IMR-90 (cell line): ENCODE results near the gene PRAMEF5. TPM values are rescaled to one million over a fixed set of nuclear protein-coding genes. Genes with fewer than 3 reads are reported as not detected.
"Not testable (repeated sequence)": the region's sequence is repeated elsewhere in the genome, so short reads cannot be mapped to it uniquely, and the experiment has no call there.

Experiments
- ATAC-seq: fragments of 200-7000 bp; cut with Tn5 transposase; 2 replicates; pipeline ENCODE4 v1.9.1; 2020; ENCODE audit warnings: low read depth, mild to moderate bottlenecking, moderate library complexity
- BruUV-seq: library from RNA; stranded (reverse); fragments of 400-500 nt; replicated peaks from 2 replicates; lab custom pipeline; 2021; lab: Mats Ljungman, UMichigan
- CTCF ChIA-PET: fragments of 300-600 bp; formaldehyde crosslinking; extraction: SDS; loops from one replicate; lab custom pipeline; 2021; ENCODE audit warnings: antibody characterized with exemption; lab: Yijun Ruan, JAX
- POLR2A ChIA-PET: fragments of 300-600 bp; sonication (Branson Sonifier 250); formaldehyde crosslinking; loops from one replicate; lab custom pipeline; 2022; ENCODE audit warnings: antibody characterized with exemption; ENCODE audit not compliant: unreplicated experiment; lab: Charles Lee
- DNase-seq: peaks from one replicate; pipeline ENCODE4 v3.0.0; 2013
- H2AFZ ChIP-seq: replicated peaks from 2 replicates; pipeline ENCODE3; 2013; ENCODE audit warnings: low read length, mild to moderate bottlenecking; ENCODE audit not compliant: poor library complexity
- H2AK5ac ChIP-seq: 2 replicates; pipeline ENCODE4 v1.6.1; 2013; ENCODE audit warnings: low read depth, low read length, inconsistent platforms
- H2AK9ac ChIP-seq: replicated peaks from 2 replicates; pipeline ENCODE3; 2013; ENCODE audit warnings: mild to moderate bottlenecking, low read depth, low read length, moderate library complexity; ENCODE audit not compliant: poor library complexity
- H2BK120ac ChIP-seq: 2 replicates; pipeline ENCODE4 v1.6.1; 2013; ENCODE audit warnings: low read depth, low read length, inconsistent platforms
- H2BK15ac ChIP-seq: 3 replicates; pipeline ENCODE4 v1.6.1; 2013; ENCODE audit warnings: low read depth, low read length, inconsistent platforms
- H2BK20ac ChIP-seq: 2 replicates; pipeline ENCODE4 v1.6.1; 2013; ENCODE audit warnings: low read depth, mild to moderate bottlenecking, inconsistent platforms, low read length, moderate library complexity
- H2BK5ac ChIP-seq: 2 replicates; pipeline ENCODE4 v1.6.1; 2013; ENCODE audit warnings: mild to moderate bottlenecking, low read depth, low read length, inconsistent platforms; ENCODE audit not compliant: poor library complexity, severe bottlenecking
- H3K14ac ChIP-seq: replicated peaks from 2 replicates; pipeline ENCODE4 v1.6.1; 2013; ENCODE audit warnings: low read depth, low read length, inconsistent platforms
- H3K18ac ChIP-seq: 2 replicates; pipeline ENCODE4 v1.6.1; 2013; ENCODE audit warnings: low read depth, low read length, control low read depth
- H3K23ac ChIP-seq: 2 replicates; pipeline ENCODE4 v1.6.1; 2013; ENCODE audit warnings: low read depth, low read length, inconsistent platforms
- H3K27ac ChIP-seq: 2 replicates; pipeline ENCODE4 v1.5.1; 2013; ENCODE audit warnings: mild to moderate bottlenecking, control low read depth, low read length; ENCODE audit not compliant: insufficient read depth
- H3K27me3 ChIP-seq: 2 replicates; pipeline ENCODE4 v1.6.1; 2013; ENCODE audit warnings: low read length; ENCODE audit not compliant: control insufficient read depth, insufficient read depth
- H3K36me3 ChIP-seq: 2 replicates; pipeline ENCODE4 v1.6.1; 2013; ENCODE audit warnings: low read length, mixed read lengths; ENCODE audit not compliant: control insufficient read depth, insufficient read depth
- H3K4ac ChIP-seq: 2 replicates; pipeline ENCODE4 v1.6.1; 2013; ENCODE audit warnings: low read depth, low read length, inconsistent platforms
- H3K4me1 ChIP-seq: 2 replicates; pipeline ENCODE4 v1.6.1; 2013; ENCODE audit warnings: low read length, mixed read lengths; ENCODE audit not compliant: control insufficient read depth, insufficient read depth
- H3K4me2 ChIP-seq: 2 replicates; pipeline ENCODE4 v1.6.1; 2013; ENCODE audit warnings: low read depth, mild to moderate bottlenecking, control low read depth, low read length, moderate library complexity
- H3K4me3 ChIP-seq: 2 replicates; pipeline ENCODE4 v1.5.1; 2013; ENCODE audit warnings: low read depth, mild to moderate bottlenecking, control low read depth, low read length, moderate library complexity; ENCODE audit not compliant: insufficient read depth
- H3K56ac ChIP-seq: 2 replicates; pipeline ENCODE4 v1.6.1; 2013; ENCODE audit warnings: low read length, inconsistent platforms; ENCODE audit not compliant: insufficient read depth; ENCODE audit errors: extremely low read depth
- H3K79me1 ChIP-seq, 2 experiments: 2 replicates each; pipeline ENCODE4 v1.6.1; 2013; ENCODE audit warnings: low read length in 2 of 2, inconsistent platforms in 1 of 2, low read depth in 1 of 2
- H3K9ac ChIP-seq: 2 replicates; pipeline ENCODE4 v1.6.1; 2013; ENCODE audit warnings: low read depth, low read length, control low read depth
- H3K9me1 ChIP-seq: 2 replicates; pipeline ENCODE4 v1.6.1; 2013; ENCODE audit warnings: low read length, inconsistent platforms; ENCODE audit not compliant: insufficient read depth
- H3K9me3 ChIP-seq: 2 replicates; pipeline ENCODE4 v1.6.1; 2013; ENCODE audit warnings: low read length; ENCODE audit not compliant: control insufficient read depth, insufficient read depth
- H4K20me1 ChIP-seq: 2 replicates; pipeline ENCODE4 v1.6.1; 2013; ENCODE audit warnings: low read length, inconsistent platforms; ENCODE audit not compliant: insufficient read depth
- H4K5ac ChIP-seq: 2 replicates; pipeline ENCODE4 v1.6.1; 2013; ENCODE audit warnings: mild to moderate bottlenecking, low read depth, low read length, control low read depth
- H4K8ac ChIP-seq, 2 experiments: 2 replicates each; pipeline ENCODE4 v1.6.1; 2013; ENCODE audit warnings: low read depth in 2 of 2, low read length in 2 of 2, control low read depth in 1 of 2, inconsistent platforms in 1 of 2
- H4K91ac ChIP-seq: 2 replicates; pipeline ENCODE4 v1.6.1; 2013; ENCODE audit warnings: low read depth, low read length, inconsistent platforms; ENCODE audit not compliant: insufficient read depth
- WGBS, 2 experiments: methylation state at CpG; one replicate each; pipeline versions ENCODE4 v1.1.5 to v1.1.7; 2013; ENCODE audit warnings: missing lambda C conversion rate in 2 of 2; ENCODE audit not compliant: insufficient read length in 1 of 2; ENCODE audit errors: extremely low coverage in 2 of 2; 5-methylcytosine and 5-hydroxymethylcytosine counted together
- dilution Hi-C: fragments of 300-500 bp; cut with HindIII; formaldehyde crosslinking; loops from one replicate; pipeline ENCODE4 v1.14.3; 2018; ENCODE audit warnings: low sequenced_read_pairs; ENCODE audit not compliant: unreplicated experiment
- in situ Hi-C: fragments of 300-500 bp; cut with MboI; formaldehyde crosslinking; loops from 3 replicates; pipeline ENCODE4 v1.14.3; 2019; ENCODE audit warnings: low sequenced_read_pairs, inconsistent platforms, mixed read lengths
- intact Hi-C: fragments of 100-400 bp; cut with micrococcal nuclease; formaldehyde crosslinking; loops from 2 replicates; pipeline ENCODE4 v1.10.0; 2022
- polyA plus RNA-seq, 3 experiments: library from polyadenylated mRNA; depleted of rRNA; stranded (reverse); fragments of >200 nt; gene quantifications; 2 replicates each; pipeline ENCODE4 v1.2.3, GENCODE V29; 2012; ENCODE audit warnings: low replicate concordance in 1 of 3
- total RNA-seq: library from RNA; depleted of rRNA; stranded (reverse); fragments of >200 nt; gene quantifications from 2 replicates; pipeline ENCODE4 v1.2.3, GENCODE V29; 2012

Gene PRAMEF5
- total and polyA plus RNA-seq, 2 of the 4 experiments (the other 2 are of a cell fraction) = not detected

- BruUV-seq, dilution Hi-C loops, H2BK15ac ChIP-seq, H3K9me3 ChIP-seq, H3K79me1 ChIP-seq, H3K4ac ChIP-seq, H4K8ac ChIP-seq, H3K27me3 ChIP-seq, H2BK120ac ChIP-seq, DNase-seq, H2AK5ac ChIP-seq, H3K9me1 ChIP-seq, ATAC-seq, H3K27ac ChIP-seq, H3K14ac ChIP-seq, H4K5ac ChIP-seq, H3K4me1 ChIP-seq, H3K18ac ChIP-seq, intact Hi-C loops, H2BK20ac ChIP-seq, H3K23ac ChIP-seq, H2AFZ ChIP-seq, POLR2A ChIA-PET, H2AK9ac ChIP-seq, H3K9ac ChIP-seq, H3K4me2 ChIP-seq, H3K4me3 ChIP-seq, H4K20me1 ChIP-seq, in situ Hi-C loops, H3K36me3 ChIP-seq, H4K91ac ChIP-seq, H2BK5ac ChIP-seq, CTCF ChIA-PET, H3K56ac ChIP-seq: not testable (repeated sequence)
- 20% methylated on average over 2 of the region's 4 CpGs; no CpG with 5 or more reads in 1 of the 2 experiments for WGBS, 2 experiments
Observed at GRCh38 chr1:13237572-13237971, 16.4 kb upstream of the PRAMEF5 start.

- H2AK9ac ChIP-seq, H2BK120ac ChIP-seq, DNase-seq, H4K20me1 ChIP-seq, H4K5ac ChIP-seq, ATAC-seq, in situ Hi-C loops, H3K9ac ChIP-seq, H4K8ac ChIP-seq, H4K91ac ChIP-seq, H3K4me3 ChIP-seq, H2BK5ac ChIP-seq, CTCF ChIA-PET, H3K79me1 ChIP-seq, POLR2A ChIA-PET, BruUV-seq, H3K4me2 ChIP-seq, dilution Hi-C loops, H3K36me3 ChIP-seq, H3K27me3 ChIP-seq, H3K23ac ChIP-seq, H2BK15ac ChIP-seq, H3K56ac ChIP-seq, H2AK5ac ChIP-seq, H3K4me1 ChIP-seq, H2BK20ac ChIP-seq, H3K18ac ChIP-seq, H3K9me1 ChIP-seq, intact Hi-C loops, H3K27ac ChIP-seq, H2AFZ ChIP-seq, H3K4ac ChIP-seq, H3K14ac ChIP-seq: not testable (repeated sequence)
- WGBS, 2 experiments = 85% methylated on average over 2 of the region's 4 CpGs; no CpG with 5 or more reads in 1 of the 2 experiments
- peaks cover 11% of the 10 kb centered on the region for H3K9me3 ChIP-seq
Observed at GRCh38 chr1:13239633-13240032, 14.4 kb upstream of the PRAMEF5 start.
